Colon (tissue), 2 donors: ENCODE results near the gene TSPO2.

Experiments
- FAIRE-seq: peaks from 2 replicates; lab custom pipeline; 2012; peaks lifted over from hg19 to GRCh38; lab: Jason Lieb, UNC
- donor health status: control.
- donor health status: control.

The TSPO2 gene

DNA sequence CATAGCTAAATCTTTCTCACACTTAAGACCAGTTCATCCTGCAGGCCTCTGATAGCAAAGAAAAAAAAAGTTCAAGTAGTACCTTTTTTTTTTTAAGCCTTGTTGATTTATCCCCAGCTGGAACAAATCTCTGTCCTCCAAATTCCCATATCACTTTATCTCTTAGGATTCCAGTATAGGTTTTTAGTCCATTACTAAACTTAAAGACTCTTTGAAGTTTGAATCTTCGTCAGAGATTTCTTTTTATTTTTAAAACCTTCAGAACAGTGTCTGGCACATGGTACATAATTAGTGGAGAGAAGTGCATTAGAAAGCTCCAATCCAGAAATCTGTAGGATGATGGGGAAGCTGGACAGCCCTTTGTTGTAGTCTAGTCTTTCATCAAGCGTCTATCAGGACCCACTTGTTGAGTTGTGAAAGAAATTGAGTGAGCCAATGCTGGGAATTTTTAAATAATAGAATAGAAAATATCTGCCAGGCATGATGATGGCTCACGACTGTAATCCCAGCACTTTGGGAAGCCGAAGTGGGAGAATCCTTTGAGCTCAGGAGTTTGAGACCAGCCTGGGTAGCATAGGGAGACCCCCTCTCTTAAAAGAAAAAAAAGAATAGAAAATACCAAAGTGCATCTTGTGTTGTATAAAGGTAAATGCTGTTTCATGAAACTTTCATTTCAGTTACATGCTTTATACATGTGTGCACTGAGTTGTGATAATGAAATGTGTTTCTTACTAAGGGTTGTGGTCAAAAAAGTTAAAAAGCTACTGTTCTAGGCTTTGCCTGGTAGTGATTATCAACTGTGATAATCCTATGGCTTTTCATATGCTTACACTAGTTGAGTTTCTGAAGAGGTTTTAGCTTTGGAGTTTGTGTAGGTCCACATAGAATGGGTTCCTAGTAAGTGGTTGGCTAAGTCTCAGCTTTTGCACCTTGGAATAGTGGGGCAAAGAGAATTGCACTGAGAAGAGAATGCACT, 33.7 kb downstream of the TSPO2 start:
- no peak for FAIRE-seq

- FAIRE-seq: no peak
Measured at GRCh38 chr6:41077536-41077935, 35.3 kb downstream of the TSPO2 start.

DNA sequence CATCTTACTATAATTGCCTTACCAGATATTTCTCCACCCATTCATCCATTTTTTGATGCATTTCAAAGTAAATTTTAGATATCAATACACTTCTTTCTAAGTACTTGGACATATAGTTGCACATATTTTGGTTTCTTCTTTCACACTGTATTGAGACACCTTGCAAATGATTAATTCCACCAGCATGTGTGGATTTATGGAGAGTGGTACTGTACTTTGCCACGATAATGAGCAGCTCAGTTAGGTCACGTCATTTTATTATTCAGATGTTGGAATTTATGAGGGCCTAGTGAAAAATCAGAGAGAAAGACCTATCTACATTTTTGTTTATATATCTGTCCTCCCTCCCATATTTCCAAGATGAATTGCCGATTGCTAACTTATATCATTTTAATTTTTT, 35.8 kb downstream of the TSPO2 start:
- FAIRE-seq: no peak

- no peak for FAIRE-seq
Measured at GRCh38 chr6:41079080-41079479, 36.8 kb downstream of the TSPO2 start.

GRCh38 chr6:41080621-41081020, 38.4 kb downstream of the TSPO2 start:
- no peak for FAIRE-seq

DNA sequence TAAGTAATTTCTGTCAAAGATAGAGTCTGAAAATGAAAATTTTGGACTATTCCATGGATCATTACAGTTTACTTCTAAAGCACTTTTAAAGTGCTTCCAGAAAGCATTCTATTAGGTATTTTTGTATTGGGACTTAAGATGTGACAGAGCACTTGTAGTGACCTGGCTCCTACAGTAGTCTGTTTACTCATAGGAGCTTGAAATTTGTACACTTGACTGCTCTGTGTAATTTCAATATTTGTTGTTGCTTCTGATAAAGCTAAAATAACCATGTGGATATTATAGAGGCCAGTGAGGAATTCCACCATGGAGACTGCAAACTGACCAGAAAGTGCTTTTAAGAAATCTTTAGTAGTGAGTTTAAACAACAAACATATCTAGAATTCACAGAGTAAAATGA, 40.8 kb downstream of the TSPO2 start:
- FAIRE-seq: no peak

DNA sequence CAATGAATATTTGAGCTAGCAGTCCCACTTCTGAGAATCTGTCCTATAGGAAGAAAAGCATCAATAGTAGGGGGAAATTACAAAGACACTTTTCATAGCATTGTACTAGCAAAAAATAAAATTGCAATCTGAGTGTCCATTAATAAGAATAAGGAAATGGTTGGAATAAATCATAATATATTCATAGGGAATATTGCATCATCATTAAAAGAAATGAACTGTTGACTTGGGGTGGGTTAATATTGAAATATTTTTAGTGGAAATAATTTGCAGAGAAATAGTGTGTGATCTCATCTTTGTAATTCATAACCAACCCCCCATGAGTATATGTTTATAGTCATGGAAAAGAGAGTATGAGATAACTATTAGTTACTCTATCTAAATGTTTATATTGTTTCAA, 42.9 kb downstream of the TSPO2 start:
- FAIRE-seq: no peak

DNA sequence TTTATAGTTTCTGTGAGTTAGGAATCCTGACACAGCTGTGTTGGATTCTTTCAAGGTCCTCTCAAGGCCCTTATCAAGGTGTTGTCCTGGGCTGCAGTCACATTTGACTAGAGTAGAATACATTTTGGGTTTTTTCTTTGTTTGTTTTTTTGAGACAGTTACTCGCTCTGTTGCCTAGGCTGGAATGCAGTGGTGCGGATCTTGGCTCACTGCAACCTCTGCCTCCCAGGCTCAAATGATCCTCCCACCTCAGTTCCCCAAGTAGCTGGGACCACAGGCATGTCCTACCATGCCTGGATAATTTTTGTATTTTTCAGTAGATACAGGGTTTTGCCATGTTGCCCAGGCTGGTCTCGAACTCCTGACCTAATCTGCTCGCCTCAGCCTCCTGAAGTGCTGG, 46.2 kb downstream of the TSPO2 start:
- no peak for FAIRE-seq

- FAIRE-seq: no peak
Measured at GRCh38 chr6:41090841-41091761, 48.8 kb downstream of the TSPO2 start.

GRCh38 chr6:41092421-41093140, 50.3 kb downstream of the TSPO2 start:
- FAIRE-seq: no peak

- FAIRE-seq: no peak
Measured at GRCh38 chr6:41093729-41094128, 51.5 kb downstream of the TSPO2 start.
